Coronary artery (tissue), 2 donors: ENCODE data around the gene SLC9B1.

ENCODE experiments used
- DNase-seq: peaks from one replicate; pipeline ENCODE4 v3.0.0-alpha.2; 2017; ENCODE audit warnings: low spot score
- H3K27ac ChIP-seq, 2 donors: fragments of 200-600 bp; sonication (generic); one replicate each; pipeline ENCODE4 v1.5.1; 2016 to 2019
- H3K4me3 ChIP-seq: fragments of 200-600 bp; sonication (generic); 2 replicates; pipeline ENCODE4 v1.5.1; 2016; ENCODE audit warnings: mild to moderate bottlenecking, moderate library complexity
- CTCF ChIP-seq: fragments of 200-600 bp; sonication (generic); IDR thresholded peaks from one replicate; pipeline ENCODE4 v1.5.1; 2019; ENCODE audit warnings: antibody characterized with exemption

The SLC9B1 gene

GRCh38 chr4:103050736-103051436 lies 31.4 kb upstream of the SLC9B1 start:
- H3K27ac ChIP-seq = no peak overlapping the region
- no peak for DNase-seq
- no peak for TF ChIP-seq CTCF
- no peak overlapping the region for H3K4me3 ChIP-seq

GRCh38 chr4:103046416-103047290 lies 27.1 kb upstream of the SLC9B1 start:
- TF ChIP-seq CTCF = no peak
- H3K27ac ChIP-seq = no peak overlapping the region
- no peak overlapping the region for H3K4me3 ChIP-seq
- no peak for DNase-seq

GRCh38 chr4:103044183-103044582 lies 24.7 kb upstream of the SLC9B1 start:
- Histone ChIP-seq H3K4me3 (no peak overlapping the region), H3K27ac (no peak overlapping the region)
- no peak for DNase-seq
- no peak for TF ChIP-seq CTCF

- H3K27ac ChIP-seq = no peak overlapping the region
Observed at GRCh38 chr4:103036169-103036568, 16.7 kb upstream of the SLC9B1 start.

GRCh38 chr4:103032574-103032973 lies 13.1 kb upstream of the SLC9B1 start:
- H3K4me3 ChIP-seq = no peak overlapping the region
- TF ChIP-seq CTCF = no peak
- H3K27ac ChIP-seq = no peak overlapping the region
- no peak for DNase-seq

More at GRCh38 chr4:103036169-103036568, 16.7 kb upstream of the SLC9B1 start:
- H3K4me3 ChIP-seq = no peak overlapping the region
- TF ChIP-seq CTCF = no peak
- DNase-seq = no peak

GRCh38 chr4:103030791-103031190 lies 11.3 kb upstream of the SLC9B1 start:
- H3K27ac ChIP-seq = no peak overlapping the region
- no peak for TF ChIP-seq CTCF
- no peak overlapping the region for H3K4me3 ChIP-seq
- DNase-seq = no peak

GRCh38 chr4:103029300-103029699 lies 9.8 kb upstream of the SLC9B1 start:
- Histone ChIP-seq H3K27ac (no peak overlapping the region), H3K4me3 (no peak overlapping the region)
- no peak for DNase-seq
- TF ChIP-seq CTCF = no peak
